MV-4-11 (cell line): ENCODE data around the gene ATG2A.

ENCODE experiments used
- DNase-seq: peaks from one replicate; lab custom pipeline; 2025; lab: John Stamatoyannopoulos, UW

ATG2A gene

GRCh38 chr11:64870176-64870892, 46.7 kb downstream of the ATG2A start:
- DNase-seq = peak; percentile 77

GRCh38 chr11:64869571-64870175, 47.3 kb downstream of the ATG2A start:
- DNase-seq = no peak

GRCh38 chr11:64868904-64869570, 48.0 kb downstream of the ATG2A start:
- DNase-seq = no peak

- no peak for DNase-seq
These were observed 49.1 kb downstream of the ATG2A start for GRCh38 chr11:64867748-64868462.

GRCh38 chr11:64866173-64866491, 50.9 kb downstream of the ATG2A start:
- no peak for DNase-seq

- peak; percentile 91 for DNase-seq
These were observed 51.5 kb downstream of the ATG2A start for GRCh38 chr11:64865286-64866172.

GRCh38 chr11:64864473-64865285, 52.3 kb downstream of the ATG2A start:
- DNase-seq = peak; percentile 74

- DNase-seq = no peak
These were observed 52.9 kb downstream of the ATG2A start for GRCh38 chr11:64864135-64864472.

- no peak for DNase-seq
These were observed 53.5 kb downstream of the ATG2A start for GRCh38 chr11:64863391-64864060.

- no peak for DNase-seq
These were observed 54.0 kb downstream of the ATG2A start for GRCh38 chr11:64862987-64863390.

GRCh38 chr11:64861227-64861975, 55.6 kb downstream of the ATG2A start:
- peak; percentile 95 for DNase-seq

- peak; percentile 89 for DNase-seq
These were observed 57.2 kb downstream of the ATG2A start for GRCh38 chr11:64859542-64860414.

- DNase-seq = no peak
These were observed 58.3 kb downstream of the ATG2A start for GRCh38 chr11:64858467-64859263.

GRCh38 chr11:64857485-64857884, 59.5 kb downstream of the ATG2A start:
- DNase-seq = no peak

GRCh38 chr11:64856382-64857227, 60.4 kb downstream of the ATG2A start:
- peak; percentile 93 for DNase-seq

- no peak for DNase-seq
These were observed 61.3 kb downstream of the ATG2A start for GRCh38 chr11:64855596-64856304.
